Right lobe of liver (tissue), 6 donors: Measurements from ENCODE around the gene TTC31. TPM values are rescaled to one million over a fixed set of nuclear protein-coding genes. Genes with fewer than 3 reads are reported as not detected.
A peak's percentile ranks its signal among the peaks of the same experiment; 100 is the strongest.

Experiments used
- ATAC-seq, 4 donors: fragments of 200-7000 bp; cut with Tn5 transposase; one replicate each; pipeline ENCODE4 v1.9.1; 2020; ENCODE audit warnings: mild to moderate bottlenecking in 4 of 4, moderate library complexity in 4 of 4
- DNase-seq, 3 donors: peaks; one replicate each; pipeline ENCODE4 v3.0.0-alpha.2; 2020
- H3K27ac ChIP-seq, 3 donors: fragments of 200-600 bp; one replicate each; pipeline ENCODE4 v1.8.0; 2022
- H3K27me3 ChIP-seq, 2 donors: fragments of 200-600 bp; one replicate each; pipeline ENCODE4 v1.8.0; 2022
- H3K36me3 ChIP-seq, 4 donors: fragments of 200-600 bp; sonication (generic) in 1 of 4; one replicate each; pipeline versions ENCODE4 v1.5.1 to v1.8.0; 2017 to 2022; ENCODE audit warnings: control low read depth in 1 of 4
- H3K4me1 ChIP-seq, 4 donors: fragments of 200-600 bp; sonication (generic) in 1 of 4; one replicate each; pipeline versions ENCODE4 v1.5.1 to v1.8.0; 2017 to 2022; ENCODE audit warnings: control low read depth in 1 of 4
- H3K4me3 ChIP-seq, 3 donors: fragments of 200-600 bp; one replicate each; pipeline ENCODE4 v1.8.0; 2022
- H3K9me3 ChIP-seq, 4 donors: fragments of 200-600 bp; sonication (generic) in 1 of 4; one replicate each; pipeline versions ENCODE4 v1.5.1 to v1.8.0; 2017 to 2022; ENCODE audit warnings: control low read depth in 1 of 4
- CTCF ChIP-seq, 4 donors: fragments of 200-600 bp in 3 of 4; fragments of 450-650 bp in 1 of 4; IDR thresholded peaks; one replicate each; pipeline versions ENCODE4 v1.5.1 to v1.8.0; 2016 to 2022; ENCODE audit warnings: antibody characterized with exemption in 4 of 4, mild to moderate bottlenecking in 2 of 4
- POLR2A ChIP-seq: fragments of 450-650 bp; IDR thresholded peaks from one replicate; pipeline ENCODE4 v1.6.1; 2017; ENCODE audit warnings: antibody characterized with exemption, mild to moderate bottlenecking
- WGBS: methylation state at CpG from one replicate; pipeline ENCODE4 v1.1.6; 2018; ENCODE audit warnings: low coverage, low lambda C conversion rate; ENCODE audit not compliant: insufficient coverage; ENCODE audit errors: missing lambda C conversion rate; 5-methylcytosine and 5-hydroxymethylcytosine counted together
- intact Hi-C, 2 donors: fragments of 100-400 bp; cut with DNase I; formaldehyde crosslinking; loops; one replicate each; pipeline versions ENCODE4 v1.11.2 to v1.14.1; 2022
- total RNA-seq, 6 experiments: library from RNA; depleted of rRNA in 2 of 6; stranded (reverse); fragments of >200 nt in 2 of 6; fragmentation: NEBNext Ultra II Directional in 3 of 6; extraction: Animal tissue kit (Norgen Biotek cat#: 25700) in 3 of 6; gene quantifications; one replicate each; pipeline versions ENCODE4 v1.1.0 to v1.2.4, GENCODE V29; 2016 to 2023
- donor health status: DM: no; HTN: yes; CAD: no.
- donor health status: DM: no; HTN: no; CAD: no.
- donor health status: DM: no; HTN: no; CAD: no.
- donor health status: DM: no; HTN: yes; CAD: no.
- donor health status: DM: no; HTN: yes; CAD: no.

Gene TTC31
- total RNA-seq, 6 experiments from 2014 or later = 14.5 to 31.5 (median 26.7) TPM

GRCh38 chr2:74526649-74527230 is 43.9 kb downstream of the TTC31 start:
- intact Hi-C loops = loop anchor here in 1 of 2 donors (5.0 kb wide), 1 partner anchor 39 kb away; no protein-coding TSS in a partner anchor
- Histone ChIP-seq H3K36me3 (peaks cover 0 to 20% (median 9%) of the 10 kb centered on the region in 4 donors), H3K27me3 (no peaks in the 10 kb centered on the region), H3K27ac (no peak overlapping the region), H3K4me3 (no peak overlapping the region), H3K9me3 (no peaks in the 10 kb centered on the region), H3K4me1 (peaks cover 0 to 19% (median 6%) of the 10 kb centered on the region in 4 donors)
- DNase-seq (no peak), ATAC-seq (no peak)
- 93% methylated on average over 5 of the region's 11 CpGs for WGBS
- TF ChIP-seq CTCF (IDR thresholded peaks at IDR 0.05) (no peak), POLR2A (no peak)

- H3K9me3 ChIP-seq = no peaks in the 10 kb centered on the region
- TF ChIP-seq POLR2A (no peak), CTCF (IDR thresholded peaks at IDR 0.05) (no peak)
- DNase-seq (no peak), ATAC-seq (no peak)
- H3K27me3 ChIP-seq = no peaks in the 10 kb centered on the region
- intact Hi-C loops = loop anchor here in 1 of 2 donors (5.0 kb wide), 1 partner anchor 40 kb away; no protein-coding TSS in a partner anchor
- peaks cover 0 to 19% (median 6%) of the 10 kb centered on the region in 4 donors for H3K4me1 ChIP-seq
- peaks cover 0 to 22% (median 9%) of the 10 kb centered on the region in 4 donors for H3K36me3 ChIP-seq
- 94% methylated on average over 6 of the region's 9 CpGs for WGBS
- H3K4me3 ChIP-seq = no peak overlapping the region
- no peak overlapping the region for H3K27ac ChIP-seq
These were observed 44.9 kb downstream of the TTC31 start for GRCh38 chr2:74527741-74528140.

GRCh38 chr2:74528600-74529356 is 45.9 kb downstream of the TTC31 start:
- no peak for TF ChIP-seq CTCF (IDR thresholded peaks at IDR 0.05)
- TF ChIP-seq POLR2A = no peak
- H3K9me3 ChIP-seq = no peaks in the 10 kb centered on the region
- no peaks in the 10 kb centered on the region for H3K27me3 ChIP-seq
- WGBS = 8% methylated on average over 20 of the region's 29 CpGs
- peaks cover 0 to 19% (median 6%) of the 10 kb centered on the region in 4 donors for H3K4me1 ChIP-seq
- H3K4me3 ChIP-seq = peak overlapping the region; percentile 78 to 98 (median 97)
- DNase-seq (no peak), ATAC-seq (peak in 3 of 4 donors; percentile 4 to 9 (median 8))
- peaks cover 0 to 29% (median 9%) of the 10 kb centered on the region in 4 donors for H3K36me3 ChIP-seq
- peak overlapping the region; percentile 68 to 77 (median 76) for H3K27ac ChIP-seq
- intact Hi-C loops = loop anchor here in 1 of 2 donors (5.0 kb wide), 1 partner anchor 41 kb away; no protein-coding TSS in a partner anchor

GRCh38 chr2:74529357-74530238 is 46.7 kb downstream of the TTC31 start, which contains the start of the genes AUP1 and HTRA2:
Gene AUP1 (minus strand): TSS chr2:74529706. CDS start chr2:74529629, 77 bp downstream.
Gene HTRA2 (plus strand): TSS chr2:74529933. CDS start chr2:74530007, 74 bp downstream.
- 0% methylated on average over 15 of the region's 87 CpGs for WGBS
- H3K4me1 ChIP-seq = peaks cover 0 to 19% (median 6%) of the 10 kb centered on the region in 4 donors

More at GRCh38 chr2:74529357-74530238, 46.7 kb downstream of the TTC31 start, which contains the start of the genes AUP1 and HTRA2:
- intact Hi-C loops = loop anchor here in 1 of 2 donors (5.0 kb wide), 1 partner anchor 42 kb away; no protein-coding TSS in a partner anchor
- peaks cover 0 to 29% (median 9%) of the 10 kb centered on the region in 4 donors for H3K36me3 ChIP-seq
- ATAC-seq (peak; percentile 93 to 96 (median 94)), DNase-seq (peak; percentile 99 to 100 (median 100))
- peak within 1 kb of the TSS; percentile 68 to 77 (median 76) for H3K27ac ChIP-seq
- no peaks in the 10 kb centered on the region for H3K27me3 ChIP-seq
- TF ChIP-seq POLR2A = peak; percentile 74
- peak in 1 of 4 donors; percentile 6 for TF ChIP-seq CTCF (IDR thresholded peaks at IDR 0.05)
- no peaks in the 10 kb centered on the region for H3K9me3 ChIP-seq
- peak within 1 kb of the TSS; percentile 78 to 98 (median 97) for H3K4me3 ChIP-seq
